Measurements from ENCODE around the gene NKD2. TPM values are rescaled to one million over a fixed set of nuclear protein-coding genes. Genes with fewer than 3 reads are reported as not detected.

NKD2 gene
- total and polyA plus RNA-seq, 8 donors: 1.8 to 13.6 (median 7.9) TPM; not detected in 2

DNA sequence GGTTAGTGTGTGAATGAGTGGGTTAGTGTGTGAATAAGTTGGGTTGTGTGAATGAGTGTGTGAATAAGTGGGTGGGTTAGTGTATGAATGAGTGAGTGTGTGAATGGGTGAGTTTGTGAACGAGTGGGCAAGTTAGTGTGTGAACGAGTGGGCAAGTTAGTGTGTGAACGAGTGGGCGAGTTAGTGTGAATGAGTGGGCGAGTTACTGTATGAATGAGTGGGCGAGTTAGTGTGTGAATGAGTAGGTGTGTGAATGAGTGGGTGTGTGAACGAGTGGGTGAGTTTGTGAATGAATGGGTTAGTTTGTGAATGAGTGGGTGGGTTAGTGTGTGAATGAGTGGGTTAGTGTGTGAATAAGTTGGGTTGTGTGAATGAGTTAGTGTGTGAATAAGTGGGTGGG is 34.7 kb downstream of the NKD2 start:
- Histone ChIP-seq H3K27me3 (no peaks in the 10 kb centered on the region), H3K9me3 (no peaks in the 10 kb centered on the region), H3K36me3 (no peaks in the 10 kb centered on the region), H3K27ac (no peak overlapping the region), H3K4me1 (no peaks in the 10 kb centered on the region), H3K4me3 (no peak overlapping the region)
- TF ChIP-seq POLR2AphosphoS5 (IDR thresholded peaks at IDR 0.05) (no peak), EP300 (IDR thresholded peaks at IDR 0.05) (no peak), CTCF (IDR thresholded peaks at IDR 0.05) (no peak), POLR2A (IDR thresholded peaks at IDR 0.05) (no peak)
- 82 to 91% (median 86%) methylated on average over 7 of the region's 7 CpGs for WGBS, 5 donors
- no peak for DNase-seq
- intact Hi-C loops (cut with DNase I; ENCODE audit: low total_unique reads): no loop called here

DNA sequence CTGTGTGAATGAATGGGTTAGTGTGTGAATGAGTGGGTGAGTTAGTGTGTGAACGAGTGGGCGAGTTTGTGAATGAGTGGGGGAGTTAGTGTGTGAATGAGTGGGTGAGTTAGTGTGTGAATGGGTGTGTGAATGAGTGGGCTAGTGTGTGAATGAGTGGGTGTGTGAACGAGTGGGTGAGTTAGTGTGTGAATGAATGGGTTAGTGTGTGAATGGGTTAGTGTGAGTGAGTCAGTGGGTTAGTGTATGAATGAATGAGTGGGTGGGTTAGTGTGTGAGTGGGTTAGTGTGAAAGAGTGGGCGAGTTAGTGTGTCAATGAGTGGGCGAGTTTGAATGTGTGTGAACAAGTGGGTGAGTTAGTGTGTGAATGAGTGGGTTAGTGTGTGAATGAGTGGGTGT is 35.5 kb downstream of the NKD2 start:
- Histone ChIP-seq H3K4me3 (no peak overlapping the region), H3K4me1 (no peaks in the 10 kb centered on the region), H3K27me3 (no peaks in the 10 kb centered on the region), H3K9me3 (no peaks in the 10 kb centered on the region), H3K27ac (no peak overlapping the region), H3K36me3 (no peaks in the 10 kb centered on the region)
- DNase-seq: no peak
- intact Hi-C loops (cut with DNase I; ENCODE audit: low total_unique reads): no loop called here
- WGBS, 5 donors: 82 to 92% (median 88%) methylated on average over 5 of the region's 5 CpGs
- TF ChIP-seq POLR2A (IDR thresholded peaks at IDR 0.05) (no peak), EP300 (IDR thresholded peaks at IDR 0.05) (no peak), POLR2AphosphoS5 (IDR thresholded peaks at IDR 0.05) (no peak), CTCF (IDR thresholded peaks at IDR 0.05) (no peak)

GRCh38 chr5:1045960-1046560 is 37.5 kb downstream of the NKD2 start:
- intact Hi-C loops (cut with DNase I; ENCODE audit: low total_unique reads): no loop called here
- TF ChIP-seq POLR2AphosphoS5 (IDR thresholded peaks at IDR 0.05) (no peak), CTCF (IDR thresholded peaks at IDR 0.05) (no peak), POLR2A (IDR thresholded peaks at IDR 0.05) (no peak), EP300 (IDR thresholded peaks at IDR 0.05) (no peak)
- no peak for DNase-seq
- 86 to 93% (median 91%) methylated on average over 9 of the region's 9 CpGs for WGBS, 5 donors
- Histone ChIP-seq H3K27me3 (no peaks in the 10 kb centered on the region), H3K36me3 (peaks cover 0 to 12% (median 9%) of the 10 kb centered on the region in 4 donors), H3K9me3 (no peaks in the 10 kb centered on the region), H3K4me3 (no peak overlapping the region), H3K27ac (no peak overlapping the region), H3K4me1 (no peaks in the 10 kb centered on the region)

DNA sequence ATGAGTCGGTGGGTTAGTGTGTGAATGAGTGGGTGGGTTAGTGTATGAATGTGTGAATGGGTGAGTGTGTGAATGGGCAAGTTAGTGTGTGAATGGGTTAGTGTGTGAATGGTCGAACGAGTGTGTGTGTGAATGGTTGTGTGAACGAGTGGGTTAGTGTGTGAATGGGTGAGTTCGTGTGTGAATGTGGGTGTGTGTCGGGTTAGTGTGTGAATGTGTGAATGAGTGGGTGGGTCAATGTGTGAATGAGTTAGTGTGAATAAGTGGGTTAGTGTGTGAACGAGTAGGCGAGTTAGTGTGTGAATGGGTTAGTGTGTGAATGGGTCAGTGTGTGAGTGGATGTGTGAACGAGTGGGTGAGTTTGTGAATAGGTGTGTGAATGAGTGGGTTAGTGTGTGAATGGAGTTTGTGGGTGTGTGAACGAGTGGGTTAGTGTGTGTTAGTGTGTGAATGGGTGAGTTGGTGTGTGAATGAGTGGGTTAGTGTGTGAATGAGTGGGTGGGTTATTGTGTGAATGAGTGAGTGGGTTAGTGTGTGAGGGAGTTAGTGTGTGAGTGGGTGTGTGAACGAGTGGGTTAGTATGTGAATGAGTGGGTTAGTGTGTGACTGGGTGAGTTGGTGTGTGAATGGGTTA is 38.8 kb downstream of the NKD2 start:
- TF ChIP-seq EP300 (IDR thresholded peaks at IDR 0.05): no peak
- no peak for TF ChIP-seq POLR2AphosphoS5 (IDR thresholded peaks at IDR 0.05)
- no peak for TF ChIP-seq CTCF (IDR thresholded peaks at IDR 0.05)
- TF ChIP-seq POLR2A (IDR thresholded peaks at IDR 0.05): no peak
- no peaks in the 10 kb centered on the region for H3K9me3 ChIP-seq
- H3K27ac ChIP-seq: no peak overlapping the region
- WGBS, 5 donors: 89 to 93% (median 91%) methylated on average over 11 of the region's 11 CpGs
- peaks cover 13 to 26% (median 23%) of the 10 kb centered on the region in 4 donors for H3K36me3 ChIP-seq
- no peaks in the 10 kb centered on the region for H3K4me1 ChIP-seq
- H3K27me3 ChIP-seq: no peaks in the 10 kb centered on the region
- intact Hi-C loops (cut with DNase I; ENCODE audit: low total_unique reads): no loop called here
- no peak for DNase-seq
- no peak overlapping the region for H3K4me3 ChIP-seq
